ENCODE results near the gene MAG.

MAG gene

DNA sequence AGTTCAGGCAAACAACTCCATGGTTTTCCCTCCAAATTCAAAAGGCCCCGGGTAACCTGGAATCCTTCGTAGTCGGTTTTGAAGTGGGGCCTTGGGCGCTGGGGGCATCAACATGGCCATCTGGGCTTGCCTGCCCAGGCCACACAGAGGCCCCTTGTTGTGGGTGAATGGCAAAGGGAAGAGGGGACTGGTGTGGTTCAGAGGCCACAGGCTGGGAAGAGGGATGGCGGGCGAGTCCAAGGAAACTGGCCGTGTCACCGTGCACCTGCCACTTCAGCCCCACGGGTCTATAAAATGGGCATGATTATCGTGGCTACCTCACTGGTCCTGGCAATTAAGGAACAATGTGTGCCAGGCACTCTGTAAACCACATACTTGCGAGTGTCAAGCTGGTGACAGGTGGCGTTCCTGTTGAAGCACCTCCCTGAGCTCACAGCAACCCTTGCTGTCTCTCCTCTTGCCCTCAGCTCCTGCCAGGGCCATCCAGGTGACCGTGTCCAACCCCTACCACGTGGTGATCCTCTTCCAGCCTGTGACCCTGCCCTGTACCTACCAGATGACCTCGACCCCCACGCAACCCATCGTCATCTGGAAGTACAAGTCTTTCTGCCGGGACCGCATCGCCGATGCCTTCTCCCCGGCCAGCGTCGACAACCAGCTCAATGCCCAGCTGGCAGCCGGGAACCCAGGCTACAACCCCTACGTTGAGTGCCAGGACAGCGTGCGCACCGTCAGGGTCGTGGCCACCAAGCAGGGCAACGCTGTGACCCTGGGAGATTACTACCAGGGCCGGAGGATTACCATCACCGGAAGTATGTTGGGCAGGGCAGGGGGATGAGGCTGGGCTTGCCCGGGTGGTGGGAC is 41.9 kb upstream of the MAG start:
- in situ Hi-C loops (cut with MboI; ENCODE audit: low sequenced_read_pairs, unreplicated experiment) = no loop called here
- peak; percentile 16 for DNase-seq (ENCODE audit: low spot score)
- TF ChIP-seq, protein P1, sequence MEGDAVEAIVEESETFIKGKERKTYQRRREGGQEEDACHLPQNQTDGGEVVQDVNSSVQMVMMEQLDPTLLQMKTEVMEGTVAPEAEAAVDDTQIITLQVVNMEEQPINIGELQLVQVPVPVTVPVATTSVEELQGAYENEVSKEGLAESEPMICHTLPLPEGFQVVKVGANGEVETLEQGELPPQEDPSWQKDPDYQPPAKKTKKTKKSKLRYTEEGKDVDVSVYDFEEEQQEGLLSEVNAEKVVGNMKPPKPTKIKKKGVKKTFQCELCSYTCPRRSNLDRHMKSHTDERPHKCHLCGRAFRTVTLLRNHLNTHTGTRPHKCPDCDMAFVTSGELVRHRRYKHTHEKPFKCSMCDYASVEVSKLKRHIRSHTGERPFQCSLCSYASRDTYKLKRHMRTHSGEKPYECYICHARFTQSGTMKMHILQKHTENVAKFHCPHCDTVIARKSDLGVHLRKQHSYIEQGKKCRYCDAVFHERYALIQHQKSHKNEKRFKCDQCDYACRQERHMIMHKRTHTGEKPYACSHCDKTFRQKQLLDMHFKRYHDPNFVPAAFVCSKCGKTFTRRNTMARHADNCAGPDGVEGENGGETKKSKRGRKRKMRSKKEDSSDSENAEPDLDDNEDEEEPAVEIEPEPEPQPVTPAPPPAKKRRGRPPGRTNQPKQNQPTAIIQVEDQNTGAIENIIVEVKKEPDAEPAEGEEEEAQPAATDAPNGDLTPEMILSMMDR (IDR thresholded peaks at IDR 0.05; ENCODE audit: borderline replicate concordance, control extremely low read depth, extremely low read depth, insufficient read depth, missing control alignments) = no peak

DNA sequence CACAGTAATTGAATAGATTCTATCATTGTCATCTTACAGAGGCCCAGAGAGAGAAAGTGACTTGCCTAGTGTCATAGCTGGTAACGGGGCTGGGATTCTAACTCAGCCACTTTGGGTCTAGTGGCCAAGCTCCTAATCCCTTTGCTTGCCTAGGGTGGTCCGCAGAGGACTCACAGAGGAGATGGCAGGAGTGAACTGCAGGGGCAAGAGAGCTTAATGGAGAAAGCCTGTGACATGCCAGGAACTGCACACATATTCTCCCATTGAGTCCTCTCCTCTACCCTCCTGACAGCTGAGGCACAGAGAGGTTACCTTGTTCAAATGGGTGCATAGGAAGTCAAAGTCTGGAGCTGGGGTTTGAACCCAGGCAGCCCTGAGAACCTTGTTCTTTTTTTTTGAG is 40.5 kb upstream of the MAG start:
- in situ Hi-C loops (cut with MboI; ENCODE audit: low sequenced_read_pairs, unreplicated experiment) = no loop called here
- DNase-seq (ENCODE audit: low spot score) = peak; percentile 9
- TF ChIP-seq, protein P1 (IDR thresholded peaks at IDR 0.05; ENCODE audit: borderline replicate concordance, control extremely low read depth, extremely low read depth, insufficient read depth, missing control alignments) = no peak

DNA sequence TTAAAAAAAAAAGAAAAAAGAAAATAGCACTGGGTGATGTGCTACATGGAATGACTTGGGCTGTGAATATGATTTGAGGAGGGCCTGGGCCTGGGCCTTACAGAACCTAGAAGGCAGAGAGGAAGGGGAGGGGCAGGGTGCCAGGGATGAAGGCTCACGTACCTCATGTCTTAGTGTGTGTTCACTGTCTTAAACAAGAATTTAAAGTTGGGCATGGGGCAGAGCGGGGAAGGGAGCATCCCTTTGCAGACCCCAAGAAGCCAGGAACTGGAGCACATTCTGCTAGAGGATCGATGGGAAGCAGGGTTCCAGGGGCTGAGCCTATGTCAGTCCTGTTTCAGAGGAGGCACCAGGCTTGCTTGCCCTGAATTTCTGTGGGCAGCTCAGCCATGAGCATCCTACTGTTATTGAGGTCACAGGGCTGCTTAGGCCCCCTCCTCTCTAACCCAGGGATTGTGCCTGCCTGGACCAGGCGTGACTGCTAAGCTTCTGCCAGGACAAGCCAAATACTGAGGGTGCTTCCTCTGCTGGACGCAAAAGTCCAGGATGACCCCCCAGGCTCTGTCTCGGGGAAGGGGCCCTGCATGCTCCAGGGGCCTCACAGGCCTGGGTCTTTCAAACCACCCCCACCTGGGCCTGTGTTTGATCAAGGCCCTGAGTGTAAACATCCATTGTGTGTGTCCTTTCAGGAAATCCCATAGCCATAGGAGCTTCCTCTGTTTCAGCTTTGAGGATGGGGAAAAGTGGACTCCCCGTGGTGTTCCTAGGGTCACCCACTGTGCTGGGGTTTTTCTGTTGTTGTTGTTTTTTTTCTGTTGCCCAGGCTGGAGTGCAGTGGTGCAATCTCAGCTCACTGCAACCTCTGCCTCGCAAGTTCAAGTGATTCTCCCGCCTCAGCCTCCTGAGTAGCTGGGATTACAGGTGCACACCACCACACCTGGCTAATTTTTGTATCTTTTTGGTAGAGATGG is 38.4 kb upstream of the MAG start:
- no peak for DNase-seq (ENCODE audit: low spot score)
- TF ChIP-seq, protein P1 (IDR thresholded peaks at IDR 0.05; ENCODE audit: borderline replicate concordance, control extremely low read depth, extremely low read depth, insufficient read depth, missing control alignments) = no peak
- in situ Hi-C loops (cut with MboI; ENCODE audit: low sequenced_read_pairs, unreplicated experiment) = no loop called here

DNA sequence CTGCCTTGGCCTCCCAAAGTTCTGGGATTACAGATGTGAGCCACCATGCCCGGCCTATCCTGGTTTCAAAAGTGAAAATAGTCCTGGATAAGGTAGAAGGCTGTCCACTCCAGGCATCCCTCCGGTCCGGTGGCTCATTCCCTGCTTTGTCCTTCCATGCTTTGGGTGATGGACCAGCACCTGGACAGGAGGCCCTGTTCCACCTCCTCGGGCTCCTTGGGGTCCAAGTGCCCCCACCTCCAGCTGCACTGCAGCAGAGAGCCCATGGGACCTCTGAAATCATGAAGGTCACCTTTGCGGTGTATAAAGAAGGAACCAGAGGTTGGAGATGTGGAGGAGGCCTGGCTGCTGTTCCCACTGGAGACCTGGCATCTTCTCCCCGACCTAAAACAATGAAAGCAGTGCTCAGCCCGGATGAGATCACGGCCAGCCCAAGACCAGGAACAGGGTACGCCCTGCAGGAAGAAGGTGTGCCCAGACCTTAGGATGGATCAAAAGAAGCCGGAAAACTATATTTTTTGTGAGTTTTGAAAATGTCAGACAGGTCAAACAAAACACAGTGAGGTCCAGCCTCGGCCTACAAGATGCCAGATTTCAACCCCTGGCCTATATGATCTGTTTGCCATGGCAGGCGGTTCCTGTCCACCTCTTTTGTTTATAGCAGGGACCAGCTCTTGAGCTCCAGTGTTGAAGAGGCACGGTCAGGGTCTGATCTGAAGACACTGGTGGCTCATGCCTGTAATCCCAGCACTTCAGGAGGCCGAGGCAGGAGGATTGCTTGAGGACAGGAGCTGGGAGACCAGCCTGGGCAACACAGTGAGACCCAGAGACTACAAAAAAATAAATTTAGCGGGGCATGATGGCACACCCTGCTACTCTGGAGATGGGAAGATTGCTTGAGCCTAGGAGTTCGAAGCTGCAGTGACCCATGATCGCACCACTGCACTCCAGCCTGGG is 37.3 kb upstream of the MAG start:
- no peak for DNase-seq (ENCODE audit: low spot score)
- TF ChIP-seq, protein P1 (IDR thresholded peaks at IDR 0.05; ENCODE audit: borderline replicate concordance, control extremely low read depth, extremely low read depth, insufficient read depth, missing control alignments) = no peak
- in situ Hi-C loops (cut with MboI; ENCODE audit: low sequenced_read_pairs, unreplicated experiment) = no loop called here

DNA sequence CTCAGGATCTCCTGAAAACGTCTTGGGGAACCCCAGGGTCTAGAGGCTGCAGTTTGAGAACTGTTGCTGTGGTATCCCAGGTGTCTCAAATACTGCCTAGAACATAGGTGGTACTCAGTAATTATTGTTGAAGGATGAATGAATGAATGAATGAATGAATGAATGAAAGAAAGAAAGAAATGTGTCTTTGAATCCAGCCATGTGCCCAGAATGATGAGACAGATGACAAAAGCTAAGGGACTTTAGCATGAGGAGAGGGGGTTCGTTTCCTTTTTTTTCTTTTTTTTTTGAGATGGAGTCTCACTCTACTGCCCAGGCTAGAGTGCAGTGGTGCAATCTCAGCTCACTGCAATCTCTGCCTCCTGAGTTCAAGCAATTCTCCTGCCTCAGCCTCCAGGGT is 35.4 kb upstream of the MAG start:
- in situ Hi-C loops (cut with MboI; ENCODE audit: low sequenced_read_pairs, unreplicated experiment) = no loop called here
- DNase-seq (ENCODE audit: low spot score) = no peak
- TF ChIP-seq, protein P1 (IDR thresholded peaks at IDR 0.05; ENCODE audit: borderline replicate concordance, control extremely low read depth, extremely low read depth, insufficient read depth, missing control alignments) = no peak
